WTC11 (cell line): ENCODE measurements around the gene NARS2. TPM values are rescaled to one million over a fixed set of nuclear protein-coding genes. Genes with fewer than 3 reads are reported as not detected.

Source experiments
- ATAC-seq: fragments of 200-7000 bp; cut with Tn5 transposase; 2 replicates; pipeline ENCODE4 v1.10.0; 2021; ENCODE audit warnings: mild to moderate bottlenecking, moderate library complexity
- CTCF ChIA-PET: fragments of 300-600 bp; sonication (Branson Sonifier 250); formaldehyde crosslinking; loops from one replicate; lab custom pipeline; 2021; ENCODE audit warnings: antibody characterized with exemption; lab: Charles Lee
- POLR2A ChIA-PET: fragments of 350-600 bp; sonication (Branson Sonifier 250); formaldehyde crosslinking; loops from one replicate; lab custom pipeline; 2021; ENCODE audit warnings: antibody characterized with exemption; lab: Charles Lee
- DNase-seq: peaks from one replicate; pipeline ENCODE4 v3.0.0; 2021; ENCODE audit warnings: low spot score
- H3K27ac Mint-ChIP-seq: 2 replicates; pipeline ENCODE4 v1.8.0; 2021; ENCODE audit warnings: mixed read lengths
- H3K27me3 Mint-ChIP-seq: 2 replicates; pipeline ENCODE4 v1.8.0; 2021; ENCODE audit warnings: low read depth, mild to moderate bottlenecking, moderate library complexity, mixed read lengths
- H3K36me3 Mint-ChIP-seq: 2 replicates; pipeline ENCODE4 v1.8.0; 2021; ENCODE audit warnings: mixed read lengths
- H3K4me1 Mint-ChIP-seq: 2 replicates; pipeline ENCODE4 v1.8.0; 2022; ENCODE audit warnings: mixed read lengths
- H3K4me3 Mint-ChIP-seq: 2 replicates; pipeline ENCODE4 v1.8.0; 2021; ENCODE audit warnings: mild to moderate bottlenecking, moderate library complexity, mixed read lengths
- H3K9me3 Mint-ChIP-seq: 2 replicates; pipeline ENCODE4 v1.8.0; 2021; ENCODE audit warnings: mixed read lengths
- ATF1 ChIP-seq: sonication (generic); formaldehyde crosslinking; IDR thresholded peaks from 2 replicates; pipeline ENCODE4 v1.8.1; 2023; ENCODE audit warnings: mild to moderate bottlenecking, moderate library complexity, missing genetic modification reagents
- CREM ChIP-seq: sonication (generic); formaldehyde crosslinking; IDR thresholded peaks from 2 replicates; pipeline ENCODE4 v1.8.1; 2022; ENCODE audit warnings: mild to moderate bottlenecking, missing genetic modification reagents, moderate library complexity
- FOXP1 ChIP-seq: sonication (generic); formaldehyde crosslinking; IDR thresholded peaks from 2 replicates; pipeline ENCODE4 v1.8.0; 2022; ENCODE audit warnings: missing genetic modification reagents, mild to moderate bottlenecking, moderate library complexity, borderline replicate concordance
- PRRX2 ChIP-seq: fragments of 250-450 bp; sonication (Bioruptor Pico); IDR thresholded peaks from 2 replicates; pipeline ENCODE4 v1.8.0; 2021; ENCODE audit warnings: mild to moderate bottlenecking
- SMAD4 ChIP-seq: sonication (generic); formaldehyde crosslinking; IDR thresholded peaks from 2 replicates; pipeline ENCODE4 v1.8.0; 2022; ENCODE audit warnings: mild to moderate bottlenecking, missing genetic modification reagents
- SP1 ChIP-seq: sonication (generic); formaldehyde crosslinking; conservative IDR thresholded peaks from 2 replicates; pipeline ENCODE4 v1.8.1; 2022; ENCODE audit warnings: missing genetic modification reagents
- ZNF232 ChIP-seq: sonication (generic); formaldehyde crosslinking; IDR thresholded peaks from 2 replicates; pipeline ENCODE4 v1.8.0; 2022; ENCODE audit warnings: mild to moderate bottlenecking, missing genetic modification reagents
- ZNF416 ChIP-seq: fragments of 250-450 bp; sonication (Bioruptor Pico); IDR thresholded peaks from 2 replicates; pipeline ENCODE4 v1.9.0; 2021; ENCODE audit warnings: mild to moderate bottlenecking, inconsistent platforms
- total RNA-seq: library from RNA; stranded (reverse); gene quantifications from 3 replicates; pipeline ENCODE4 v1.2.3, GENCODE V29; 2021
- TF ChIP-seq, protein P1 (sequence below): sonication (generic); formaldehyde crosslinking; IDR thresholded peaks from 2 replicates; pipeline ENCODE4 v1.8.0; 2022; ENCODE audit warnings: missing genetic modification reagents
- TF ChIP-seq, protein P2 (sequence below): sonication (generic); formaldehyde crosslinking; IDR thresholded peaks from 2 replicates; pipeline ENCODE4 v1.8.1; 2022; ENCODE audit warnings: mild to moderate bottlenecking, missing genetic modification reagents, moderate library complexity, borderline replicate concordance
- TF ChIP-seq, protein P3 (sequence below): sonication (generic); formaldehyde crosslinking; IDR thresholded peaks from 2 replicates; pipeline ENCODE4 v1.8.1; 2023; ENCODE audit warnings: mild to moderate bottlenecking, moderate library complexity, missing genetic modification reagents
- TF ChIP-seq, protein P4 (sequence below): sonication (generic); formaldehyde crosslinking; IDR thresholded peaks from 2 replicates; pipeline ENCODE4 v1.8.0; 2022; ENCODE audit warnings: mild to moderate bottlenecking, missing genetic modification reagents
- TF ChIP-seq, protein P5 (sequence below): sonication (generic); formaldehyde crosslinking; IDR thresholded peaks from 2 replicates; pipeline ENCODE4 v1.8.1; 2023; ENCODE audit warnings: mild to moderate bottlenecking, missing genetic modification reagents
- TF ChIP-seq, protein P6 (sequence below): sonication (generic); formaldehyde crosslinking; IDR thresholded peaks from 2 replicates; pipeline ENCODE4 v1.8.1; 2023; ENCODE audit warnings: mild to moderate bottlenecking, missing genetic modification reagents
- TF ChIP-seq, protein P7 (sequence below): sonication (generic); formaldehyde crosslinking; IDR thresholded peaks from 2 replicates; pipeline ENCODE4 v1.8.1; 2023; ENCODE audit warnings: mild to moderate bottlenecking, missing genetic modification reagents, moderate library complexity

The NARS2 gene
- total RNA-seq, 1 experiment from 2014 or later, result 36.4 TPM

DNA sequence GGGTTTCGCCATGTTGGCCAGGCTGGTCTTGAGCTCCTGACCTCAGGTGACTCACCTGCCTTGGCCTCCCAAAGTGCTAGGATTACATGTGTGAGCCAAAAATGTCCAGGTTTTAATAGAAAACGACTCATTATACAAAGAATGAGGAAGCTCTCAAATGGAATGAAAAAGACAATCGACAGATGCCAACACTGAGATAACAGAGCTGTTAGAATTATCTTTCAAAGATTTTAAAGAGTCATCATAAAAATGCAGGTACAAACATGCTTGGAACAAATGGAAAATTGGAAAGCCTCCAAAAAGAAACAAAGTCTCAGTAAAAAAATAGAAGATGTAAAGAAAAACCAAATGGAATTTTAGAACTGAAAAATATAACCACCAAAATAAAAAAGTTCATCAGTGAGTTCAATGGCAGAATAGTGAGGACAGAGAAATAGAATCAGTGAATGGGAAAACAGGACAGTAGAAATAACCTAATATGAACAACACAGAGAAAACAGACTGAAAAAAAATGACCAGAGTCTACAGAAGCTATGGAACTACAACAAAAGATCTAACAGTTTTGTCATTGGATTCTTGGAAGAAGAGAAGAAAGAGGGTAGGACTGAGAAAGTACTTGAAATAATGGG, 168.0 kb downstream of the NARS2 start:
- TF ChIP-seq SP1 (CRISPR knock-in tag) (no peak), ZNF232 (CRISPR knock-in tag) (no peak), ATF1 (CRISPR knock-in tag) (no peak), FOXP1 (CRISPR knock-in tag) (no peak), PRRX2 (CRISPR knock-in tag) (no peak), ZNF416 (CRISPR knock-in tag) (no peak), CREM (no peak), SMAD4 (CRISPR knock-in tag) (no peak)
- TF ChIP-seq, protein P1, sequence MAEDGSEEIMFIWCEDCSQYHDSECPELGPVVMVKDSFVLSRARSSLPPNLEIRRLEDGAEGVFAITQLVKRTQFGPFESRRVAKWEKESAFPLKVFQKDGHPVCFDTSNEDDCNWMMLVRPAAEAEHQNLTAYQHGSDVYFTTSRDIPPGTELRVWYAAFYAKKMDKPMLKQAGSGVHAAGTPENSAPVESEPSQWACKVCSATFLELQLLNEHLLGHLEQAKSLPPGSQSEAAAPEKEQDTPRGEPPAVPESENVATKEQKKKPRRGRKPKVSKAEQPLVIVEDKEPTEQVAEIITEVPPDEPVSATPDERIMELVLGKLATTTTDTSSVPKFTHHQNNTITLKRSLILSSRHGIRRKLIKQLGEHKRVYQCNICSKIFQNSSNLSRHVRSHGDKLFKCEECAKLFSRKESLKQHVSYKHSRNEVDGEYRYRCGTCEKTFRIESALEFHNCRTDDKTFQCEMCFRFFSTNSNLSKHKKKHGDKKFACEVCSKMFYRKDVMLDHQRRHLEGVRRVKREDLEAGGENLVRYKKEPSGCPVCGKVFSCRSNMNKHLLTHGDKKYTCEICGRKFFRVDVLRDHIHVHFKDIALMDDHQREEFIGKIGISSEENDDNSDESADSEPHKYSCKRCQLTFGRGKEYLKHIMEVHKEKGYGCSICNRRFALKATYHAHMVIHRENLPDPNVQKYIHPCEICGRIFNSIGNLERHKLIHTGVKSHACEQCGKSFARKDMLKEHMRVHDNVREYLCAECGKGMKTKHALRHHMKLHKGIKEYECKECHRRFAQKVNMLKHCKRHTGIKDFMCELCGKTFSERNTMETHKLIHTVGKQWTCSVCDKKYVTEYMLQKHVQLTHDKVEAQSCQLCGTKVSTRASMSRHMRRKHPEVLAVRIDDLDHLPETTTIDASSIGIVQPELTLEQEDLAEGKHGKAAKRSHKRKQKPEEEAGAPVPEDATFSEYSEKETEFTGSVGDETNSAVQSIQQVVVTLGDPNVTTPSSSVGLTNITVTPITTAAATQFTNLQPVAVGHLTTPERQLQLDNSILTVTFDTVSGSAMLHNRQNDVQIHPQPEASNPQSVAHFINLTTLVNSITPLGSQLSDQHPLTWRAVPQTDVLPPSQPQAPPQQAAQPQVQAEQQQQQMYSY (CRISPR knock-in tag), result no peak
- TF ChIP-seq, protein P2, sequence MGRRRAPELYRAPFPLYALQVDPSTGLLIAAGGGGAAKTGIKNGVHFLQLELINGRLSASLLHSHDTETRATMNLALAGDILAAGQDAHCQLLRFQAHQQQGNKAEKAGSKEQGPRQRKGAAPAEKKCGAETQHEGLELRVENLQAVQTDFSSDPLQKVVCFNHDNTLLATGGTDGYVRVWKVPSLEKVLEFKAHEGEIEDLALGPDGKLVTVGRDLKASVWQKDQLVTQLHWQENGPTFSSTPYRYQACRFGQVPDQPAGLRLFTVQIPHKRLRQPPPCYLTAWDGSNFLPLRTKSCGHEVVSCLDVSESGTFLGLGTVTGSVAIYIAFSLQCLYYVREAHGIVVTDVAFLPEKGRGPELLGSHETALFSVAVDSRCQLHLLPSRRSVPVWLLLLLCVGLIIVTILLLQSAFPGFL (CRISPR knock-in tag), result no peak
- TF ChIP-seq, protein P3, sequence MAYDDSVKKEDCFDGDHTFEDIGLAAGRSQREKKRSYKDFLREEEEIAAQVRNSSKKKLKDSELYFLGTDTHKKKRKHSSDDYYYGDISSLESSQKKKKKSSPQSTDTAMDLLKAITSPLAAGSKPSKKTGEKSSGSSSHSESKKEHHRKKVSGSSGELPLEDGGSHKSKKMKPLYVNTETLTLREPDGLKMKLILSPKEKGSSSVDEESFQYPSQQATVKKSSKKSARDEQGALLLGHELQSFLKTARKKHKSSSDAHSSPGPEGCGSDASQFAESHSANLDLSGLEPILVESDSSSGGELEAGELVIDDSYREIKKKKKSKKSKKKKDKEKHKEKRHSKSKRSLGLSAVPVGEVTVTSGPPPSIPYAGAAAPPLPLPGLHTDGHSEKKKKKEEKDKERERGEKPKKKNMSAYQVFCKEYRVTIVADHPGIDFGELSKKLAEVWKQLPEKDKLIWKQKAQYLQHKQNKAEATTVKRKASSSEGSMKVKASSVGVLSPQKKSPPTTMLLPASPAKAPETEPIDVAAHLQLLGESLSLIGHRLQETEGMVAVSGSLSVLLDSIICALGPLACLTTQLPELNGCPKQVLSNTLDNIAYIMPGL, result no peak
- TF ChIP-seq, protein P4, sequence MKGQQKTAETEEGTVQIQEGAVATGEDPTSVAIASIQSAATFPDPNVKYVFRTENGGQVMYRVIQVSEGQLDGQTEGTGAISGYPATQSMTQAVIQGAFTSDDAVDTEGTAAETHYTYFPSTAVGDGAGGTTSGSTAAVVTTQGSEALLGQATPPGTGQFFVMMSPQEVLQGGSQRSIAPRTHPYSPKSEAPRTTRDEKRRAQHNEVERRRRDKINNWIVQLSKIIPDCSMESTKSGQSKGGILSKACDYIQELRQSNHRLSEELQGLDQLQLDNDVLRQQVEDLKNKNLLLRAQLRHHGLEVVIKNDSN, result no peak
- TF ChIP-seq, protein P5, sequence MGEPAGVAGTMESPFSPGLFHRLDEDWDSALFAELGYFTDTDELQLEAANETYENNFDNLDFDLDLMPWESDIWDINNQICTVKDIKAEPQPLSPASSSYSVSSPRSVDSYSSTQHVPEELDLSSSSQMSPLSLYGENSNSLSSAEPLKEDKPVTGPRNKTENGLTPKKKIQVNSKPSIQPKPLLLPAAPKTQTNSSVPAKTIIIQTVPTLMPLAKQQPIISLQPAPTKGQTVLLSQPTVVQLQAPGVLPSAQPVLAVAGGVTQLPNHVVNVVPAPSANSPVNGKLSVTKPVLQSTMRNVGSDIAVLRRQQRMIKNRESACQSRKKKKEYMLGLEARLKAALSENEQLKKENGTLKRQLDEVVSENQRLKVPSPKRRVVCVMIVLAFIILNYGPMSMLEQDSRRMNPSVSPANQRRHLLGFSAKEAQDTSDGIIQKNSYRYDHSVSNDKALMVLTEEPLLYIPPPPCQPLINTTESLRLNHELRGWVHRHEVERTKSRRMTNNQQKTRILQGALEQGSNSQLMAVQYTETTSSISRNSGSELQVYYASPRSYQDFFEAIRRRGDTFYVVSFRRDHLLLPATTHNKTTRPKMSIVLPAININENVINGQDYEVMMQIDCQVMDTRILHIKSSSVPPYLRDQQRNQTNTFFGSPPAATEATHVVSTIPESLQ (CRISPR knock-in tag), result no peak
- TF ChIP-seq, protein P6, sequence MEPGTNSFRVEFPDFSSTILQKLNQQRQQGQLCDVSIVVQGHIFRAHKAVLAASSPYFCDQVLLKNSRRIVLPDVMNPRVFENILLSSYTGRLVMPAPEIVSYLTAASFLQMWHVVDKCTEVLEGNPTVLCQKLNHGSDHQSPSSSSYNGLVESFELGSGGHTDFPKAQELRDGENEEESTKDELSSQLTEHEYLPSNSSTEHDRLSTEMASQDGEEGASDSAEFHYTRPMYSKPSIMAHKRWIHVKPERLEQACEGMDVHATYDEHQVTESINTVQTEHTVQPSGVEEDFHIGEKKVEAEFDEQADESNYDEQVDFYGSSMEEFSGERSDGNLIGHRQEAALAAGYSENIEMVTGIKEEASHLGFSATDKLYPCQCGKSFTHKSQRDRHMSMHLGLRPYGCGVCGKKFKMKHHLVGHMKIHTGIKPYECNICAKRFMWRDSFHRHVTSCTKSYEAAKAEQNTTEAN (CRISPR knock-in tag), result no peak
- TF ChIP-seq, protein P7, sequence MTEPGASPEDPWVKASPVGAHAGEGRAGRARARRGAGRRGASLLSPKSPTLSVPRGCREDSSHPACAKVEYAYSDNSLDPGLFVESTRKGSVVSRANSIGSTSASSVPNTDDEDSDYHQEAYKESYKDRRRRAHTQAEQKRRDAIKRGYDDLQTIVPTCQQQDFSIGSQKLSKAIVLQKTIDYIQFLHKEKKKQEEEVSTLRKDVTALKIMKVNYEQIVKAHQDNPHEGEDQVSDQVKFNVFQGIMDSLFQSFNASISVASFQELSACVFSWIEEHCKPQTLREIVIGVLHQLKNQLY, result no peak
- H3K4me3 Mint-ChIP-seq, result no peak overlapping the region
- ChIA-PET POLR2A (no interaction called here), CTCF (interaction anchor here (0.9 kb wide), 1 partner anchor 10 kb away, joined by 3 read pairs; no protein-coding TSS in a partner anchor)
- peaks cover 19% of the 10 kb centered on the region for H3K9me3 Mint-ChIP-seq
- peaks cover 3% of the 10 kb centered on the region; the same call in 1 of the 2 replicates for H3K27me3 Mint-ChIP-seq
- no peaks in the 10 kb centered on the region for H3K4me1 Mint-ChIP-seq
- ATAC-seq (no peak), DNase-seq (no peak)
- H3K27ac Mint-ChIP-seq, result no peak overlapping the region
- peaks cover 11% of the 10 kb centered on the region for H3K36me3 Mint-ChIP-seq
